Measurements from ENCODE around the gene AFF4. TPM values are rescaled to one million over a fixed set of nuclear protein-coding genes. Genes with fewer than 3 reads are reported as not detected.

Gene AFF4
- polyA plus RNA-seq, 1 experiment, result 62.3 TPM

DNA sequence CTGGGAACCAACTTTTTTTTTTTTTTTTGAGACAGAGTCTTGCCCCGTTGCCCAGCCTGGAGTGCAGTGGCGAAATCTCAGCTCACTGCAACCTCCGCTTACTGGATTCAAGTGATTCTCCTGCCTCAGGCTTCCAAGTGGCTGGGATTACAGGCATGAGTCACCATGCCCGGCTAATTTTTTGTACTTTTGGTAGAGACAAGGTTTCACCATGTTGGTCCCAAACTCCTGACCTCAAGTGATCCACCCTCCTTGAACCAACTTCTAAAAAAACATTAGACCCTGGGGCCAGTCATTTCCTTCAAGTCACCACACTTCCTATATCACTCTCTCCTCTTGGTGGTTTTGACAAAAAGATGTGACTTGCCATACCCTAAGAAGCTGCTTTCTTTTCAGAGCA, 122.1 kb downstream of the AFF4 start:
- Histone ChIP-seq H3K4me3 (ENCODE audit: low read depth, low read length) (no peak overlapping the region), H3K27me3 (ENCODE audit: control insufficient read depth, insufficient read depth, low read length) (no peaks in the 10 kb centered on the region), H3K9me3 (ENCODE audit: control insufficient read depth, insufficient read depth, low read length) (no peaks in the 10 kb centered on the region), H3K27ac (ENCODE audit: low read depth, low read length) (no peak overlapping the region)
- DNase-seq (ENCODE audit: low read depth, low spot score), result no peak
- POLR2A ChIA-PET, result interaction anchor here (0.6 kb wide), 1 partner anchor 315 kb away, joined by 3 read pairs; no protein-coding TSS in a partner anchor
- TF ChIP-seq, protein P1, sequence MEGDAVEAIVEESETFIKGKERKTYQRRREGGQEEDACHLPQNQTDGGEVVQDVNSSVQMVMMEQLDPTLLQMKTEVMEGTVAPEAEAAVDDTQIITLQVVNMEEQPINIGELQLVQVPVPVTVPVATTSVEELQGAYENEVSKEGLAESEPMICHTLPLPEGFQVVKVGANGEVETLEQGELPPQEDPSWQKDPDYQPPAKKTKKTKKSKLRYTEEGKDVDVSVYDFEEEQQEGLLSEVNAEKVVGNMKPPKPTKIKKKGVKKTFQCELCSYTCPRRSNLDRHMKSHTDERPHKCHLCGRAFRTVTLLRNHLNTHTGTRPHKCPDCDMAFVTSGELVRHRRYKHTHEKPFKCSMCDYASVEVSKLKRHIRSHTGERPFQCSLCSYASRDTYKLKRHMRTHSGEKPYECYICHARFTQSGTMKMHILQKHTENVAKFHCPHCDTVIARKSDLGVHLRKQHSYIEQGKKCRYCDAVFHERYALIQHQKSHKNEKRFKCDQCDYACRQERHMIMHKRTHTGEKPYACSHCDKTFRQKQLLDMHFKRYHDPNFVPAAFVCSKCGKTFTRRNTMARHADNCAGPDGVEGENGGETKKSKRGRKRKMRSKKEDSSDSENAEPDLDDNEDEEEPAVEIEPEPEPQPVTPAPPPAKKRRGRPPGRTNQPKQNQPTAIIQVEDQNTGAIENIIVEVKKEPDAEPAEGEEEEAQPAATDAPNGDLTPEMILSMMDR (IDR thresholded peaks at IDR 0.05; ENCODE audit: low read depth, low read length), result no peak
- CTCF ChIA-PET, result interaction anchor here (0.9 to 3.5 kb wide), 3 partner anchors 12 to 42 kb away, joined by 3 to 18 read pairs (median 4); no protein-coding TSS in a partner anchor

DNA sequence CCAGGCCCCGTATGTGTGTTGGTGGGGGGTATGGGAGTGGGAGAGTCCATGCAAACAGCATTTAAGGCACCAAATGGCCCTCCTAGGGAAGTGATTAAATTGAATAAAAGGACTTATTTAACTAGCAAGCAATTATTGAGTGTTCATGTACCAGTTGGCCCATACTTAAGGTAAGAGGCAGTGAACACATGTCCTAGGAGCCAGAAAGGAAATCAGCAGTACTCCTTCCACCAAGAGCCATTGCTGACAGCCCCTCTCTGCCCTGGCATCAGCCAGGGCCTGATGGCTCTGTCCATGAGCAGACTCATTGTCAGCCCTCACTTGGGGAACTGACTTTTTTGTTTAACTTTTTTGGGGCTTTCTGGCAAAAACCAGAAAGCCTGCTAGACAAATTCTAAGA, 122.5 kb downstream of the AFF4 start:
- TF ChIP-seq, protein P1 (IDR thresholded peaks at IDR 0.05; ENCODE audit: low read depth, low read length), result no peak
- H3K27me3 ChIP-seq (ENCODE audit: control insufficient read depth, insufficient read depth, low read length), result no peaks in the 10 kb centered on the region
- no peaks in the 10 kb centered on the region for H3K9me3 ChIP-seq (ENCODE audit: control insufficient read depth, insufficient read depth, low read length)
- DNase-seq (ENCODE audit: low read depth, low spot score), result no peak
- no peak overlapping the region for H3K27ac ChIP-seq (ENCODE audit: low read depth, low read length)
- ChIA-PET CTCF (interaction anchor here (0.9 to 3.5 kb wide), 4 partner anchors 11 to 42 kb away, joined by 3 to 18 read pairs (median 4); partner anchors contain the start of gene SHROOM1), POLR2A (interaction anchor here (0.6 to 2.5 kb wide), 2 partner anchors 25 to 314 kb away, joined by 3 to 10 read pairs; partner anchors contain the start of genes GDF9 and UQCRQ)
- no peak overlapping the region for H3K4me3 ChIP-seq (ENCODE audit: low read depth, low read length)

GRCh38 chr5:132840313-132840712, 123.1 kb downstream of the AFF4 start:
- CTCF ChIA-PET, result interaction anchor here (1.0 to 3.5 kb wide), 5 partner anchors 10 to 453 kb away, joined by 3 to 18 read pairs (median 3); partner anchors contain the start of gene SHROOM1
- H3K27ac ChIP-seq (ENCODE audit: low read depth, low read length), result peak overlapping the region; percentile 95
- no peak overlapping the region for H3K4me3 ChIP-seq (ENCODE audit: low read depth, low read length)
- DNase-seq (ENCODE audit: low read depth, low spot score), result no peak
- H3K27me3 ChIP-seq (ENCODE audit: control insufficient read depth, insufficient read depth, low read length), result no peaks in the 10 kb centered on the region
- TF ChIP-seq, protein P1 (IDR thresholded peaks at IDR 0.05; ENCODE audit: low read depth, low read length), result no peak
- H3K9me3 ChIP-seq (ENCODE audit: control insufficient read depth, insufficient read depth, low read length), result no peaks in the 10 kb centered on the region
- POLR2A ChIA-PET, result interaction anchor here (1.2 to 2.5 kb wide), 3 partner anchors 26 to 452 kb away, joined by 3 to 10 read pairs (median 5); partner anchors contain the start of genes GDF9 and UQCRQ

DNA sequence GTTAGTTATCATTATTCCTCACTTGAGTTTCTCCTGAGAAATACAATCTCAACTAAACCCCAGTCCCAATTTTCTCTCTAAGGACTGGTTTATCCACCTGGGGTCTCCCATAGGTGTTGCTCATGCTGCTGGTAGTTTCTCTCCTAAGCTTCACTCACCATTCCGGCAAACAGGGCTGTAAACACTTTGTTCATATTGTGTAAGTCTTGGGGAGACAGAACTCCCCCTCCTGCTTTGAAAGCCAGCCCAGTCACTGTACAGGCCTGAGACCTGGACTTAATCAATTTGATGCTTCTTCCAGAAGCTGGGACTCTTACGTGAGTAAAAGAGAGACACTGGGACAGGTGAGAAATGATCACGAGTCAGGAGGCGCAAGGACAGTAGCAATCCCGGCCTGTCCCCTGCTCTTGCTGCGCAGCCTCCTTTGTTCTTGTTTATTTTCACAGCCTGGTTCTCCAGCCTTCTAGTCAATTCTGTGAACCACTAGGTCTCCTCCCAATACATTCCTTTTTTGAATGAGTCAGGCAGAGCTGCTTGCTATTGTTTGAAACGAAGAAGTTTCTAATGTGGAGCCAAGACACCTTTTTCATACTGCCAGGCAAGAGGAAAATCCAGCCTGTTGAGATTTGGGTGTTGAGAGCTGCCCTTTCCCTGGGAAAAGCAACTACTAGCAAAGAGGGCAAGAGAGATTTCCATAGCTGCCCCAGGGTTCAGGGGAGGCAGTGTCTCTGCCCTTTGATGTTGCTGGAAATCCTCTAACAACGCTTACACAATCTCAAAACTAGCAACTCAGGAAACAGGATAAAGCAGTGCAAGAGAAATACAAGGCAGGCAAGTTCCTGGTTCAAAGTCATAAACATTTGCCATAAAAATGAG, 123.8 kb downstream of the AFF4 start:
- Histone ChIP-seq H3K27me3 (ENCODE audit: control insufficient read depth, insufficient read depth, low read length) (no peaks in the 10 kb centered on the region), H3K27ac (ENCODE audit: low read depth, low read length) (peak overlapping the region; percentile 95), H3K4me3 (ENCODE audit: low read depth, low read length) (no peak overlapping the region), H3K9me3 (ENCODE audit: control insufficient read depth, insufficient read depth, low read length) (no peaks in the 10 kb centered on the region)
- ChIA-PET CTCF (interaction anchor here (0.6 to 3.5 kb wide), 6 partner anchors 9 to 452 kb away, joined by 3 to 18 read pairs (median 4); partner anchors contain the start of gene SHROOM1), POLR2A (interaction anchor here (1.2 to 2.5 kb wide), 4 partner anchors 14 to 452 kb away, joined by 3 to 10 read pairs (median 4); partner anchors contain the start of genes GDF9 and UQCRQ)
- peak; percentile 41 for DNase-seq (ENCODE audit: low read depth, low spot score)
- TF ChIP-seq, protein P1 (IDR thresholded peaks at IDR 0.05; ENCODE audit: low read depth, low read length), result no peak
